EH (cell line): ENCODE data around the gene RAB24.
"Not testable (repeated sequence)": the region's sequence is repeated elsewhere in the genome, so short reads cannot be mapped to it uniquely, and the experiment has no call there.

Experiments
- DNase-seq: peaks from one replicate; pipeline ENCODE4 v3.0.0-alpha.2; 2015; ENCODE audit warnings: low read depth

Gene RAB24

GRCh38 chr5:177293819-177294581, 9.5 kb downstream of the RAB24 start:
- no peak for DNase-seq

DNA sequence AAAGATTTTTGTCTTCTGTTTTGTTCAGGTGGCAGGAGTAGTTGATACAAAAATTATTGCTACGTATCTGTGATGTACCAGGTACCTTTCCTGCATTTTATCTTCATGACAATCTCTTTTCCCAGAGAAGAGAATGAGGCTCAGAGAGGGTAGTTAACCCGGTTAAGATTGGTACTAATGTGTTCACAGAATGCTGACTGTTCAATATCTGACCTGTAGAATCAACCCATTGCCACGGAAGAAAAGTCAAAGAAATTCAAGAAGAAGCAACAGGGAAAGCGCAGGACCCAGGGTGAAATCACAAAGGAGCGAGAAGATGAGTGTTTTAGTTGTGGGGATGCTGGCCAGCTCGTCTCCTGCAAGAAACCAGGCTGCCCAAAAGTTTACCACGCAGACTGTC, 11.8 kb downstream of the RAB24 start:
- DNase-seq: no peak

DNA sequence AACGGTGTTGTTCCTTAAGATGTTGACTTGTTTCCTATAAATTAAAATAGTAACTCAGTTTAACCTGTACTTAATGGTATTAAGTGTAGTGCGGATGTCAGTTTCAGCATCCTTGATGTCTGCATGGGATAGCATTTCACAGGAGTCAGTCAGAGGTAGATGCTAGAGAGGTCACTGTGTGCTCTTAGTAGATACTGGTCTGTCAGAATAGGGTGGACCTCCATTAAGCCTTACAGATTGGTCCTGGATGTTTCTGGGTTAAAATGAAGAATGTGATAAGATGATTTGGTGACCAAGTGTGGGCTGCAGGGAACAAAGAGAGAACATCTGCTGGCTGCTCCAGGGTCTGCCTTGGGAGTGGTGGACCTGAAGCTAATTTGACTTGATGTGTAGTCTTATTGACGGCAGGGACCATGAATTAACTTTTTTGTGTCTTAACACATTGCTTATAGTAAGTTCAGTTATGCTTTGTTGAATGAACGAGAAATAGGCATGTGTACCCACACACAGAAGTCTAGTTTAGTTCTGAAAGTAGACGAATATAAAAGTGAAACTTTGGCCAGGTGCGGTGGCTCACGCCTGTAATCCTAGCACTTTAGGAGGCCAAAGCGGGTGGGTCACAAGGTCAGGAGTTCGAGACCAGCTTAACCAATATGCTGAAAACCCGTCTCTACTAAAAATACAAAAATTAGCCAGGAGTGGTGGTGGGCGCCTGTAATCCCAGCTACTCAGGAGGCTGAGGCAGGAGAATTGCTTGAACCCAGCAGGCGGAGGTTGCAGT, 12.5 kb downstream of the RAB24 start:
- DNase-seq: no peak

DNA sequence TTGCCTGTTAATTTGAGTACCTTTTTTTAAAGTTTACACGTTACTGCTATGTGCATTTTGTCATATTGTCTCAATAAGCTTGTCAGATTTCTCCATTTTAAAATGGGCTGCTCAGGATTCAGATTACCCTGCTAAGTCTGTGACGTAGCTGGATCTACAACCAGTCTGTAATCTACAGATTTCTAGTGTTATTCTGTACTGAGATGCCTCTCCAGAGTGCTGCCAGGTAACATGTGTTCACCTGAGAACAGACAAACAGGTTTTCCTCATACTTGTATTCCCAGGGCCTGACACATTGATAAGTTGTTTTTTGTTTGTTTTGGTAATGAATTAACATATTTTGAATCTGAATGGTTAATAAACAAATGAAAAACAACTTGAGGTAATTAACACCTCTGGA, 15.3 kb downstream of the RAB24 start:
- DNase-seq: no peak

DNA sequence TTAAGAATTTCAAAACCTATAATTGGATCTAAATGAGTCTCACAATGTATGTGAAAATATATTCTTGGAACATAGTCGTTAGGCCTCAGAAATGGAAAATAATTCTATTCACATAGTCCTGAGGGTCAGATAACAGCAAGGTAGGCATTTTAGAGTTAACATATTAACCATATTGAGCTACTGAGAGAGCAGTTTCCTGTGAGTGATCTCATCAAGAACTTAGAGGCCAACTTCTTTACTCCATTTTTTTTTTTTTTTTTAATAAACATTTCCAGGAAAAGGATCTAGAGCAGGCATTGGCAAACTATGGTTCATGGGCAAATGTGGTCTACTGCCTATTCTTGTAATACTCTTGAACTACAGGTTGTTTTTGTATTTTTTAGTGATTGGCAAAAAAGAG, 26.6 kb downstream of the RAB24 start:
- no peak for DNase-seq

GRCh38 chr5:177275883-177276282, 27.6 kb downstream of the RAB24 start:
- DNase-seq: no peak

DNA sequence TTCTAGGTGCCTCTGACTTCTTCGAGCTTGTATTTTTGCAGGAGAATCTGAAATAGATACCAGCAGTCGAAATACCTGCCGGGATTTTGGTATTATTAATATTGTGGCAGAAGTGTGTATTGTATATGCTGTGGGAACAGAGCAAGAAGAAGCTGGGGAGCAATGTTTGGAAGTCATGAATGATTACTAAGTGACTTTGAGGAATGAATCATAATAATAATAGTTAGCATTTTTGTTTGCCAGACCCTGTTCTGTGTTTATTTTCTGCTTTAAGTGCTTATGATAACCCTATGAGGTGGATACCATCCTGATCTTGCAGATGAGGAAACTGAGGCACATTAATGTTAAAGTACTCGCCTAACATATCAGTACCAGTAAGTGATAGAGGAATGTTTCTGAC, 32.4 kb downstream of the RAB24 start:
- DNase-seq: no peak

GRCh38 chr5:177270653-177271052, 32.9 kb downstream of the RAB24 start:
- no peak for DNase-seq

DNA sequence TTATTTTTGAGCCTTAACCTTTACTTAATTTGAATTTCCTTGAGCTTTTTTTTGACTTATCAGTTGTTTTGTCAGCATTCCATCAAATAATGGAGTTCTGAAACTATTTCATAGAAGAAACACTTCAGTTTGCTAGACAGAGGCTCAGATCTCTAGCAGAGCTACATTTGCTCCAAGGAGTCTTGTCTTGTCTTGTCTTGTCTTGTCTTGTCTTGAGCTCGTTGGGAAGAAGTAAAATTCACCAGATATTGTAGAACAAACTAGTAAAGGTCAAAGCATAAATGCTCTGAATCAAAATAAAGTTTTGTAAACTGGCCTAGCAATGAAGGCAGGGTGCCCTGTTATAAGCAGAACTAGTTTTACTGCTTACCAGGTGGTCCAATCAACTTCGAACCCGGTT, 33.5 kb downstream of the RAB24 start:
- no peak for DNase-seq

GRCh38 chr5:177269232-177269895, 34.2 kb downstream of the RAB24 start:
- no peak for DNase-seq

DNA sequence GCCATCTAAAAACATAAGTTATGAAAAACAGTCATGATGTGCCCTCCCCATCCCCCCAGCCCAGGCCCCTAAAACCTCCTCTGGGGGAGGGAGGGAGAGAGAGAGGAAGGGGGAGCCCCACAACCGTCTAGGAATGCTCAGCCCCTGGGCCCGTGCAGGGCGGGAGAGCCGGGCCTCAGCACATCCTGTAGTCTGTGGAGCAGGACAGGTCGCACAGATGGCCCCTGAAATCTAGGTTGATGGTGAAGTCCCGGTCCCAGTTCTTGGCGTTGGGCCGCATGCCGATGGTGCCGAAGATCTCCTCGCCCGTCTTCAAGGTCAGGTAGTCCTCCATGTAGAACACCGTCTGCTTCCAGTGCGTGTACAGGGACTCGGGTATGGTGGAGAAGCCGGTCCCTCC, 38.1 kb downstream of the RAB24 start:
- no peak for DNase-seq

GRCh38 chr5:177264178-177264577, 39.3 kb downstream of the RAB24 start:
- no peak for DNase-seq

DNA sequence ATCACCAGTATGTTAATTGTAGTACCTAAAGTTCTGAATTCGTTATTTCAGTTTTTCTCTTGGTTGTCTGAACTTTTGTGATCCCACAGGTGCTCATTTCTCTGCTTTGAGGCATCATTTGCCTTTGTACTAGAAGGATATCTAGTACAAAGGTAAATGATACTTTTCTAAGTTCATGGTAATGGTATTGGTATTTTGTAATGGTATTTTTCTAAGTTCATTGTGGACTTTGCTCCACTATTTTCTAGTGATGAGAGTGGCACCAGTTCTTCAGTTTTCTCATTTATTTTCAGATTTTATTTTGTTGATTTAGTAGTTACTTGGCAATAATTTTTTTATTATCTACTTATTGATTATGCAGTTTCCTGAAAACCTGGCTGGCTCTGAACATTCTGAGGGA, 42.0 kb downstream of the RAB24 start:
- no peak for DNase-seq

DNA sequence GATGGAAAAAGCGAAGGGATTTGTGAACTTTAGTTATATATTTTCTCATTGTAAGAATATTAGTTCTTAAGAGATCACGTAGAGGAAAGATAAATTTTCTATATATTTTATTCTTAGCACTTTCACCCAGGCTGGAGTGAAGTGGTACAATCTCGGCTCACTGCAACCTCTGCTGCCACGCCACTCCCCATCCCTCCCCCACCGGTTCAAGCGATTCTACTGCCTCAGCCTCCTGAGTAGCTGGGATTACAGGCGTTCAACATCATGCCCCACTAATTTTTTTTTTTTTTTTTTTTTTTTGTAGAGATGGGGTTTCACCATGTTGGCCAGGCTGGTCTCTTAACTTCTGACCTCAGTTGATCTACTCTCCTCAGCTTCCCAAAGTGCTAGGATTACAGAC, 42.6 kb downstream of the RAB24 start:
- no peak for DNase-seq

DNA sequence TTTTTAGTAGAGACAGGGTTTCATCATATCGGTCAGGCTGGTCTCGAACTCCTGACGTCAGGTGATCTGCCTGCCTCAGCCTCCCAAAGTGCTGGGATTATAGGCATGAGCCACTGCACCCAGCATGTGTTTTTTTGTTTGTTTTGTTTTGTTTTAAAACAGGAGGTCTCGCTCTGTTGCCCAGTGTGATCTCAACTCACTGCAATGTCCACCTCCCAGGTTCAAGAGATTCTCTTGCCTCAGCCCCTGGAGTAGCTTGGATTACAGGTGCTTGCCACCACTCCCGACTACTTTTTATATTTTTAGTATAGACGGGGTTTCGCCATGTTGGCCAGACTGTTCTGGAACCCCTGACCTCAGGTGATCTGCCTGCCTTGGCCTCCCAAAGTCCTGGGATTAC, 44.8 kb downstream of the RAB24 start:
- DNase-seq: not testable (repeated sequence)

DNA sequence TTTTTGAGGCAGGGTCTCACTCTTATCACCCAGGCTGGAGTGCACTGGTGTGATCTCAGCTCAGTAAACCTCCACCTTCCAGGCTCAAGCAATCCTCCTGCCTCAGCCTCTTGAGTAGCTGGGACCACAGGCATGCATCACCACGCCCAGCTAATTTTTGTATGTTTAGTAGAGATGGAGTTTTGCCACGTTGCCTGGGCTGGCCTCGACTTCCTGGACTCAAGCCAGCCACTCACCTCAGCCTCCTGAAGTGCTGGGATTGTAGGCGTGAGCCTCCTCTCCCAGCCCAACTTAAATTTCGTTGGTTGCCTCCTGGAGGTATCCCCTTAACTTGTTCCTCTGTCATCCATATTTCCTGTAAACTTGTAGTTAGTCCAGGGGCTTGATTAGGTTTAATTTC, 47.2 kb downstream of the RAB24 start:
- DNase-seq: peak; percentile 25

- DNase-seq: no peak
Measured at GRCh38 chr5:177253252-177253651, 50.3 kb downstream of the RAB24 start.
